RWPE2 (cell line): ENCODE data around the gene PRSS36.

Experiments used
- ATAC-seq: fragments of 200-7000 bp; cut with Tn5 transposase; 3 replicates; pipeline ENCODE4 v1.9.1; 2021; ENCODE audit warnings: low read depth
- DNase-seq: peaks from one replicate; pipeline ENCODE4 v3.0.0-alpha.2; 2020; ENCODE audit warnings: low spot score
- H3K27ac ChIP-seq: fragments of 450-650 bp; 2 replicates; pipeline ENCODE4 v1.5.1; 2017; ENCODE audit warnings: mild to moderate bottlenecking; ENCODE audit not compliant: poor library complexity, severe bottlenecking
- H3K27me3 ChIP-seq: fragments of 250-450 bp; sonication (Bioruptor Pico); 2 replicates; pipeline ENCODE4 v1.5.1; 2021; ENCODE audit warnings: mild to moderate bottlenecking, moderate library complexity; ENCODE audit not compliant: insufficient read depth, poor library complexity, severe bottlenecking
- H3K36me3 ChIP-seq: fragments of 250-450 bp; sonication (Bioruptor Pico); 2 replicates; pipeline ENCODE4 v1.5.1; 2020; ENCODE audit warnings: low read depth, mild to moderate bottlenecking, moderate library complexity
- H3K4me1 ChIP-seq: fragments of 250-450 bp; sonication (Bioruptor Pico); 2 replicates; pipeline ENCODE4 v1.5.1; 2021; ENCODE audit warnings: mild to moderate bottlenecking, moderate library complexity; ENCODE audit not compliant: insufficient read depth, poor library complexity, severe bottlenecking
- H3K4me3 ChIP-seq: fragments of 250-450 bp; sonication (Bioruptor Pico); 2 replicates; pipeline ENCODE4 v1.5.1; 2021; ENCODE audit warnings: mild to moderate bottlenecking, moderate library complexity; ENCODE audit not compliant: severe bottlenecking
- H3K9me3 ChIP-seq: fragments of 250-450 bp; sonication (Bioruptor Pico); 2 replicates; pipeline ENCODE4 v1.5.1; 2021; ENCODE audit warnings: mild to moderate bottlenecking, moderate library complexity; ENCODE audit not compliant: severe bottlenecking
- CTCF ChIP-seq: fragments of 450-650 bp; IDR thresholded peaks from one replicate; pipeline ENCODE4 v1.5.1; 2017; ENCODE audit warnings: mild to moderate bottlenecking, moderate library complexity; ENCODE audit not compliant: poor library complexity, severe bottlenecking

The PRSS36 gene

DNA sequence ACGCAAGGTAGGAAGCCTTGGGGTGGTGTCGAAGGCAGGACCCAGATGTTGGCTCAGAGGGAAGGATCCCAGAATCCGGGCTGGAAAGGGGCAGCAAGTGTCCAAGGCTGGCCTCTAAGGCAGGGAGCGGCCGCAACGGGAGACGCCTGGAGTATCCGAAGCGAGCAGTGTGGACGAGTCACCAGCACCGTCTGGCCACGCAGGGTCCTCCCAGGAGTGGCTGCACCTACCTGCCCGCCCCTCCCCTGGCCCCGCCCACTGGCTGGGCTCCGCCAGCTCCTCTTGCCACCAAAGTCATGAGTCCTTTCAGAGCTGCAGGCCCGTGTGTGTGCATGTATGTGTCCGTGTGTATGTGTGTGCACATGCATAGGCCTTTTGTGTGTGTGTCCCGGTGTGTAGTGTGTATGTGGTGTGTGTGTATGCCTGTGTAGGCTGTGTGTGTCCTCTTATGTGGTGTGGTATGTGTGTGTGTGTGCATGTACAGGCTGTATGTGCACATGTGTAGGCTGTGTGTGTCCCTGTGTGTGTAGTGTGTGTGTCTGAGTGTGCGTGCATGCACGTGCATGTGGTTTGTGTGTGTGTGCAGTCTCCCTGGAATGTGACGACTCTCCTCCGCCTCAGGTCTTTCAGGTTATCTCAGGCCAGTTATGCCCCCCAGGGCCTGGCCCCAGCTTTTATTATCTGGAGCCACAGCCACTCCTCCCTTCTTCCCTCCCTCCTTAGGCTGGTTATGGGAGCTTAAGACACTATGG lies 14.2 kb downstream of the PRSS36 start, which contains the start of gene PRSS8:
TSS of gene PRSS8 (minus strand) at position 193 of the 752 bp plus-strand sequence. CDS start 229 bp downstream, outside the sequence.
- H3K36me3 ChIP-seq, result peaks cover 35% of the 10 kb centered on the region
- no peak for TF ChIP-seq CTCF
- no peaks in the 10 kb centered on the region for H3K27me3 ChIP-seq
- peaks cover 45% of the 10 kb centered on the region for H3K4me1 ChIP-seq
- DNase-seq, result peak; percentile 86
- H3K9me3 ChIP-seq, result no peaks in the 10 kb centered on the region
- peak; percentile 44 for ATAC-seq
- H3K4me3 ChIP-seq, result peak within 1 kb of the TSS; percentile 53
- H3K27ac ChIP-seq, result peak within 1 kb of the TSS; percentile 91

DNA sequence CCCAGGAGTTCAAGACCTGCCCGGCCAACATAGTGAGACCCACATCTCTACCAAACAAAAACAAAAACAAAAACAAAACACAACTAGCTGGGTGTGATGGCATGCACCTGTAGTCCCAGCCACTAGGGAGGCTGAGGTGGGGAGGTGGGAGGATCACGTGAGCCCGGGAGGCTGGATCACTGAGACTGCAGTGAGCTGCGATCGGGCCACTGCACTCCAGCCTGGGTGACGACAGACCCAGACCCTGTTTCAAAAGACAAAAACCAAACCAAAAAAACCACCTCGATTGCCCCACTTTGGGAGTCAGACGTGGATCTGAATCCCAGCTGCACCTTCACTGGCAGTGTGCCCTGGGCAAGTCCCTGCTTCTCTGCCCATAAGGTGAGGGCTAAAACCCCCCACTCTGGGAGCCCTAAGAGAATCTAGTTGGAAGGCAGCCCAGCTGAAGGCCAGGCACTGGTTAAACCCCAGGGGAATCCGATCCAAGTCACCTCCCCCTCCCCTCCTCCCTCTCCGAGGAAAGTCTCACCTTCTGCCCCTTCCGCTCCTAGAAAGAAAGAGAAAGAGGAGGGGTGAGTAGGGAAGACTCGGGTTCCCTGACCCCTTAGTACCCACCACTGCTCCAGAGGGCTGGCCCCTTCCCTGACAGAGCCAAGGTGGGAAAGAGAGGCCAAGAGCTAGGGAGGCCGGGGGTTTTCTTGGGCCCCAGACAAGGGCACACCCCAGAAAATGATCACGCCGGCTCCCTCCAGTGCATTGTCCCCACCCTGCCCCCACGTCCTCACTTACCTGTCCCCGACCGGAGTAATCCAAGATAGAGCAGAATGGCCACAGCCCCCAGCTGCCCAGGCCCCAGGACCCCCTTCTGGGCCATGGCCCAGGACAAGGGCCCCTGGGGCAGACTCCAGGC lies 15.0 kb downstream of the PRSS36 start:
- TF ChIP-seq CTCF, result no peak
- DNase-seq (no peak), ATAC-seq (peak; percentile 20)
- Histone ChIP-seq H3K4me1 (peaks cover 52% of the 10 kb centered on the region), H3K4me3 (peak overlapping the region; percentile 53), H3K9me3 (no peaks in the 10 kb centered on the region), H3K36me3 (peaks cover 40% of the 10 kb centered on the region), H3K27me3 (no peaks in the 10 kb centered on the region), H3K27ac (peak overlapping the region; percentile 91)

DNA sequence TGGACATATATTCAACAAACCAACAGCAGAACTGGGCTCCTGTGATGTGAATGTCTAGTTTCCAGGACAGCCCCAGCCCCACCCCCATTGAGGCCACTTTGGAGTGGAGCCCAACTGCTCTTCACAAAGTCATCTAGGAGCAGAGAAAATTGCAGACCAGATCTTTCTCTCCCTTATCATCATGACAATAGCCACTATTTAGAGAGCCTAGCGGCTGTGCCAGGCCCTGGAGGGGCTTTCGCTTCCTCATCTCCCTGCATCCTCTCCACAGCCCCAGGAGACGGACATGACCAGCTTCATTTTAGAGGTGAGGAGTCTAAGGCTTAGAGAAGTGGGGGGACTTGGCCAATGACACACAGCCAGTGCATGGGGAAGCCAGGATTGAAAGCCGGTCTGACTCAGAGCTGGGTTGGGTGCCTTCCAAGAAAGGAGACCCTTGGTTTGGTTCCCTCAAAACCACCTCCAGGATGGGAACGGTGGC lies 15.7 kb downstream of the PRSS36 start:
- Histone ChIP-seq H3K4me3 (peak overlapping the region; percentile 53), H3K4me1 (peaks cover 52% of the 10 kb centered on the region), H3K9me3 (no peaks in the 10 kb centered on the region), H3K27me3 (no peaks in the 10 kb centered on the region), H3K27ac (peak overlapping the region; percentile 91), H3K36me3 (peaks cover 45% of the 10 kb centered on the region)
- TF ChIP-seq CTCF, result no peak
- no peak for DNase-seq
- no peak for ATAC-seq

DNA sequence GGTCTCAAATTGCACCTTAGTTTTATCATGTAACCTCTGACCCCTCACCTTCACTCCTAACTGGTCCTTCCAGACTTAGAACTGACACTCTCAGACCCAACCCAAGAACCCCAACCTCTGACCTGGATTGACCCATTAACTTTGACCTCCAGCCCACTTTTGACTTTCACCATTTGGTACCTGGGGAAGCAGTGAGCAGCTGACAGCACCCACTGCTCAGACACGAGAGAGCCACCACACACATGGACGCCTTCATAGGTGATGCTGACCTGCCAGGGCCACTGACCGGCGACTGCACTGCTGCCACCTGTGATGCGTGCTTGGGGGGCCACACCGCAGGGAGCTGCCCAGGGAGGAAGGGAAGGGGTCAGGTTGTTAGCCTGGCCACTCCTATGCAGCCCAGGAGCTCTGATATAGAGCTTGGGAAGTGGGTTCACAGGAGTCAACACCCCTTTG lies 16.8 kb downstream of the PRSS36 start:
- H3K36me3 ChIP-seq, result peaks cover 45% of the 10 kb centered on the region
- H3K27ac ChIP-seq, result peak overlapping the region; percentile 91
- no peaks in the 10 kb centered on the region for H3K9me3 ChIP-seq
- peaks cover 43% of the 10 kb centered on the region for H3K4me1 ChIP-seq
- DNase-seq (peak; percentile 47), ATAC-seq (no peak)
- no peaks in the 10 kb centered on the region for H3K27me3 ChIP-seq
- no peak for TF ChIP-seq CTCF
- H3K4me3 ChIP-seq, result no peak overlapping the region
